Nephron (organoid): Measurements from ENCODE around the gene FNIP2.
A peak's percentile ranks its signal among the peaks of the same experiment; 100 is the strongest.
"Not testable (repeated sequence)": the region's sequence is repeated elsewhere in the genome, so short reads cannot be mapped to it uniquely, and the experiment has no call there.

Experiments
- H3K27ac Mint-ChIP-seq, 3 experiments: 2 replicates each; pipeline ENCODE4 v1.8.0; 2020; ENCODE audit warnings: mixed read lengths in 3 of 3, mild to moderate bottlenecking in 2 of 3, moderate library complexity in 1 of 3
- H3K27me3 Mint-ChIP-seq: 2 replicates; pipeline ENCODE4 v1.8.0; 2021; ENCODE audit warnings: low read depth, mild to moderate bottlenecking, moderate library complexity, mixed read lengths
- H3K36me3 Mint-ChIP-seq: 2 replicates; pipeline ENCODE4 v1.8.0; 2020; ENCODE audit warnings: low read depth, mixed read lengths
- H3K4me1 Mint-ChIP-seq: 2 replicates; pipeline ENCODE4 v1.8.0; 2020; ENCODE audit warnings: mixed read lengths
- H3K4me3 Mint-ChIP-seq, 3 experiments: 2 replicates each; pipeline ENCODE4 v1.8.0; 2020; ENCODE audit warnings: mild to moderate bottlenecking in 3 of 3, mixed read lengths in 3 of 3, moderate library complexity in 2 of 3
- H3K9me3 Mint-ChIP-seq: 2 replicates; pipeline ENCODE4 v1.8.0; 2020; ENCODE audit warnings: mixed read lengths
- TF ChIP-seq, protein P1 (sequence below), 3 experiments: fragments of 200-600 bp; sonication (generic); IDR thresholded peaks; one replicate each; pipeline ENCODE4 v1.5.0; 2021; ENCODE audit warnings: antibody characterized with exemption in 3 of 3; ENCODE audit not compliant: unreplicated experiment in 3 of 3

Gene FNIP2

DNA sequence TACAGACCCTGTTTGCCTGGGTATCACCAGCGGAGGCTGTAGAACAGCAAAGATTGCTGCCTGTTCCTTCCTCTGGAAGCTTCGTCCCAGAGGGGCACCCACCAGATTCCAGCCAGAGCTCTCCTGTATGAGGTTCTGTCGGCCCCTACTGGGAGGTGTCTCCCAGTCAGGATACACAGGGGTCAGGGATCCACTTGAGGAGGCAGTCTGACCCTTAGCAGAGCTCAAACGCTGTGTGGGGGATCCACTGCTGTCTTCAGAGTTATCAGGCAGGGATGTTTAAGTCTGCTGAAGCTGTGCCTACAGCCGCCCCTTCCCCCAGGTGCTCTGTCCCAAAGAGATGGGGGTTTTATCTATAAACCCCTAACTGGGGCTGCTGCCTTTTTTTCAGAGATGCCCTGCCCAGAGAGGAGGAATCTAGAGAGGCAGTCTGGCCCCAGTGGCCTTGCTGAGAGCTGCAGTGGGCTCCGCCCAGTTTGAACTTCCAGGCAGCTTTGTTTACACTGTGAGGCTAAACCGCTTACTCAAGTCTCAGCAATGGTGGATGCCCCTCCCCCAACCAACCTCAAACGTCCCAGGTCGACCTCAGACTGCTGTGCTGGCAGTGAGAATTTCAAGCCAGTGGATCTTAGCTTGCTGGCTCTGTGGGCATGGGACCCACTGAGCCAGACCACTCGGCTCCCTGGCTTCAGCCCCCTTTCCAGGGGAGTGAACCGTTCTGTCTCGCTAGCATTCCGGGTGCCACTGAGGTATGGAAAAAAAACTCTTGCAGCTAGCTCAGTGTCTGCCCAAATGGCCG lies 133.7 kb downstream of the FNIP2 start:
- H3K27me3 Mint-ChIP-seq, H3K4me1 Mint-ChIP-seq, H3K4me3 Mint-ChIP-seq: not testable (repeated sequence)
- Mint-ChIP-seq H3K36me3 (peaks cover 54% of the 10 kb centered on the region), H3K9me3 (peaks cover 28% of the 10 kb centered on the region), H3K27ac (peak overlapping the region in 1 of 3 experiments; percentile 43)

DNA sequence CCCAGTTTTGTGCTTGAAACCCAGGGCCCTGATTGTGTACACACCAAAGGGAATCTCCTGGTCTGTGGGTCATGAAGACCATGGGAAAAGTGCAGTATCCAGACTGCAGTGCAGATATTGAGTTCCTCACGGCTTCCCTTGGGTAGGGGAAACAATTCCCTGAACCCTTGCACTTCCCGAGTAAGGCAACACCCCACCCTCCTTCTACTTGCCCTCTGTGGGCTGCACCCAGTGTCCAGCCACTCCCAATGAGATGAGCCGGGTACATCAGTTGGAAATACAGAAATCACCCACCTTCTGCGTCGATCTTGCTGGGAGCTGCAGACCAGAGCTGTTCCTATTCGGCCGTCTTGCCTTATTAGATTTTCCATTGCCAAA lies 134.2 kb downstream of the FNIP2 start:
- H3K4me1 Mint-ChIP-seq = peaks cover 5% of the 10 kb centered on the region
- peaks cover 28% of the 10 kb centered on the region for H3K9me3 Mint-ChIP-seq
- peak overlapping the region in 1 of 3 experiments; percentile 43 for H3K27ac Mint-ChIP-seq
- peaks cover 48% of the 10 kb centered on the region for H3K36me3 Mint-ChIP-seq
- no peak overlapping the region for H3K4me3 Mint-ChIP-seq
- TF ChIP-seq, protein P1, sequence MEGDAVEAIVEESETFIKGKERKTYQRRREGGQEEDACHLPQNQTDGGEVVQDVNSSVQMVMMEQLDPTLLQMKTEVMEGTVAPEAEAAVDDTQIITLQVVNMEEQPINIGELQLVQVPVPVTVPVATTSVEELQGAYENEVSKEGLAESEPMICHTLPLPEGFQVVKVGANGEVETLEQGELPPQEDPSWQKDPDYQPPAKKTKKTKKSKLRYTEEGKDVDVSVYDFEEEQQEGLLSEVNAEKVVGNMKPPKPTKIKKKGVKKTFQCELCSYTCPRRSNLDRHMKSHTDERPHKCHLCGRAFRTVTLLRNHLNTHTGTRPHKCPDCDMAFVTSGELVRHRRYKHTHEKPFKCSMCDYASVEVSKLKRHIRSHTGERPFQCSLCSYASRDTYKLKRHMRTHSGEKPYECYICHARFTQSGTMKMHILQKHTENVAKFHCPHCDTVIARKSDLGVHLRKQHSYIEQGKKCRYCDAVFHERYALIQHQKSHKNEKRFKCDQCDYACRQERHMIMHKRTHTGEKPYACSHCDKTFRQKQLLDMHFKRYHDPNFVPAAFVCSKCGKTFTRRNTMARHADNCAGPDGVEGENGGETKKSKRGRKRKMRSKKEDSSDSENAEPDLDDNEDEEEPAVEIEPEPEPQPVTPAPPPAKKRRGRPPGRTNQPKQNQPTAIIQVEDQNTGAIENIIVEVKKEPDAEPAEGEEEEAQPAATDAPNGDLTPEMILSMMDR (IDR thresholded peaks at IDR 0.05; ENCODE audit: unreplicated experiment in 3 of 3) = no peak
- H3K27me3 Mint-ChIP-seq = no peaks in the 10 kb centered on the region

DNA sequence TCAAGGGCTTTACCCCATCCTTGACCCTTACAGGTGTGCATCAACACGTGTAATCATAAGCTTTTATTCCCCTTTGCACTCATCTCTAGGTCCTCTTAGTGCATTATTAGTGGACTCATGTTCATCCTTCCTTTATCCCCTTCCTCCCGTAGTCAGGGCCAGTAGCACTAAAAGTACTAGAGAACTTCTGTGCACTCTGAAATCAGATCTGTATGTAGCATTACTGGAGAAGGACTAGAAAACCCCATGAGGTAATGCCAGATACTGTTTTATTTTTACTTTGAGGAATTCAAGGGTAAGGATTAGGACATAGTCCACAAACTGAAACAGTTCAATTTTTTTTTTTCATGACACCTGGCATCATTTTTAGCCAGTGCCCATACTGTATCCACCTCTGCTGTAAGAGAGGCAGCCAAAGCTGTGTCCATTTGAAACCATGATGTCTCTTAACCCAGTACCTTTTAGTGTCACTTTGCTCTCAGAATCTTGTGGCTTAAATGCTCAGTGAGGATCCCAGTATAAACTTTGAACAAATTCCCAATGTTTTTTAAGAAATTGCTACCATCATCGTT lies 134.7 kb downstream of the FNIP2 start:
- Mint-ChIP-seq H3K9me3 (peaks cover 23% of the 10 kb centered on the region), H3K27ac (peak overlapping the region in 1 of 3 experiments; percentile 43), H3K4me3 (no peak overlapping the region), H3K36me3 (peaks cover 43% of the 10 kb centered on the region), H3K27me3 (no peaks in the 10 kb centered on the region), H3K4me1 (peaks cover 5% of the 10 kb centered on the region)
- TF ChIP-seq, protein P1 (IDR thresholded peaks at IDR 0.05; ENCODE audit: unreplicated experiment in 3 of 3) = no peak

DNA sequence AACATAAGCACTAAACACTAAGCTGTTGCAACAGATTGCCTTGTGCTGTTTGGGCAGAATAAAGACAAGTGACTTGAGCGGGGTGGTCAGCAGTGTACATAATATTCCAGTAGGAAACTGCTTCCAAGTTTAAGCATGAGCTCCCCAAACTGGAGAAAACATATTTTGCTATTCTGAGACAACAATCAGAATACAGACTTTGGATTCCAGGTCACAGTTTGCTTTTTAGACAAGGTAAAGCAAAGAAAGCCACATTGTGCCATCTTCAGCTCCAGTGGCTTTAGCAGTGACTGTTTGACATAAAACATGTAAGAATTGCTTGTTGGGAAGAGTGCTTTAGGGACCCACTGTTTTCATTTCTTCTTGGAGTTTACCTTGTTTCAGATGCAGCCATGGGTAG lies 136.0 kb downstream of the FNIP2 start:
- H3K36me3 Mint-ChIP-seq = peaks cover 30% of the 10 kb centered on the region
- TF ChIP-seq, protein P1 (IDR thresholded peaks at IDR 0.05; ENCODE audit: unreplicated experiment in 3 of 3) = no peak
- no peak overlapping the region for H3K27ac Mint-ChIP-seq
- peaks cover 14% of the 10 kb centered on the region for H3K9me3 Mint-ChIP-seq
- no peak overlapping the region for H3K4me3 Mint-ChIP-seq
- H3K27me3 Mint-ChIP-seq = no peaks in the 10 kb centered on the region
- peaks cover 5% of the 10 kb centered on the region for H3K4me1 Mint-ChIP-seq

DNA sequence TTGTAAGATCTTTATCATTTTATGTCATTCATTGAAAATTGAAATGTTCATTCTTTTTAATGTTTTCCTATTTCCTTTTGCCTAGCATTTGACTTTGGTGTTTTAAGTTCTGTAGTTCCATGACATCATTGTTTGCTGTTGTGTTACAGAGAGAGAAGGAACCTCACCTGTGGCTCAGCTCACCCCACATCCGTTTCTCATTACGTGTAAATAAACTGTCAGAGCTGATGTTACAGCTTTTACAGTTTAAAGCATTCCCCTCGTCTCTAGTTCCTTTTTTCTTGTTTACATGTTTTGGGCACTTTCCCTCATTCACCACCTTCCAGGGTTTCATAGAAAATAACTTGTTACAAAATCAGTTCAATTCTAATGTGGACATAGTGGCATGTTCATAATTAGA lies 137.2 kb downstream of the FNIP2 start:
- Mint-ChIP-seq H3K27ac (peak overlapping the region in 1 of 3 experiments; percentile 17), H3K36me3 (peaks cover 20% of the 10 kb centered on the region), H3K27me3 (no peaks in the 10 kb centered on the region), H3K4me3 (no peak overlapping the region), H3K9me3 (peaks cover 6% of the 10 kb centered on the region), H3K4me1 (peaks cover 5% of the 10 kb centered on the region)
- TF ChIP-seq, protein P1 (IDR thresholded peaks at IDR 0.05; ENCODE audit: unreplicated experiment in 3 of 3) = no peak

DNA sequence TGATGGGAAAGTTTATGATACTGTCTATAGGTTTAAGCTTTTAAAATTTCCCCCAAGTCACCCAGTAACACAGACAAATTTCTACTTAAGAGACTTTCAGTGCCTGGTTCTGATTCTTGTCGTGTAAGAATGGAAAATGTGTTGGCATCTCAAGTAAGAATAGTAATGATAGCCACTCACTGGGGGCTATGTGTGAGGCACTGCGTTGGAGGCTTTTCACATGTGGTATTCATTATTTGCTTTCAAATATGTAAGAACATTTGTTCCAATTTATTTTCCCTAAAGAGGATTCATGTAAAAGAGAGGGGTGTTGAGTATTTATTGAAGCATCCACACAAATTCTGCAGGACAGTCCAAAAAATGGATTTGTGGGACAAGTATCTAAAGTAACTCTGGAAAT lies 143.6 kb downstream of the FNIP2 start:
- H3K27ac Mint-ChIP-seq = peak overlapping the region in 2 of 3 experiments; percentile 44 to 61
- H3K36me3 Mint-ChIP-seq = no peaks in the 10 kb centered on the region
- H3K9me3 Mint-ChIP-seq = no peaks in the 10 kb centered on the region
- peaks cover 23% of the 10 kb centered on the region for H3K4me1 Mint-ChIP-seq
- H3K4me3 Mint-ChIP-seq = no peak overlapping the region
- H3K27me3 Mint-ChIP-seq = no peaks in the 10 kb centered on the region
- TF ChIP-seq, protein P1 (IDR thresholded peaks at IDR 0.05; ENCODE audit: unreplicated experiment in 3 of 3) = no peak
